Measurements from ENCODE around the gene RGL3.

- TF ChIP-seq CTCF (IDR thresholded peaks at IDR 0.05; ENCODE audit: insufficient read depth, low read length) (no peak), GABPA (IDR thresholded peaks at IDR 0.05; ENCODE audit: low read depth) (no peak), POLR2AphosphoS5 (IDR thresholded peaks at IDR 0.05; ENCODE audit: low read depth) (no peak), SPI1 (IDR thresholded peaks at IDR 0.05; ENCODE audit: borderline replicate concordance, low read depth) (no peak)
- TF ChIP-seq, protein P1, sequence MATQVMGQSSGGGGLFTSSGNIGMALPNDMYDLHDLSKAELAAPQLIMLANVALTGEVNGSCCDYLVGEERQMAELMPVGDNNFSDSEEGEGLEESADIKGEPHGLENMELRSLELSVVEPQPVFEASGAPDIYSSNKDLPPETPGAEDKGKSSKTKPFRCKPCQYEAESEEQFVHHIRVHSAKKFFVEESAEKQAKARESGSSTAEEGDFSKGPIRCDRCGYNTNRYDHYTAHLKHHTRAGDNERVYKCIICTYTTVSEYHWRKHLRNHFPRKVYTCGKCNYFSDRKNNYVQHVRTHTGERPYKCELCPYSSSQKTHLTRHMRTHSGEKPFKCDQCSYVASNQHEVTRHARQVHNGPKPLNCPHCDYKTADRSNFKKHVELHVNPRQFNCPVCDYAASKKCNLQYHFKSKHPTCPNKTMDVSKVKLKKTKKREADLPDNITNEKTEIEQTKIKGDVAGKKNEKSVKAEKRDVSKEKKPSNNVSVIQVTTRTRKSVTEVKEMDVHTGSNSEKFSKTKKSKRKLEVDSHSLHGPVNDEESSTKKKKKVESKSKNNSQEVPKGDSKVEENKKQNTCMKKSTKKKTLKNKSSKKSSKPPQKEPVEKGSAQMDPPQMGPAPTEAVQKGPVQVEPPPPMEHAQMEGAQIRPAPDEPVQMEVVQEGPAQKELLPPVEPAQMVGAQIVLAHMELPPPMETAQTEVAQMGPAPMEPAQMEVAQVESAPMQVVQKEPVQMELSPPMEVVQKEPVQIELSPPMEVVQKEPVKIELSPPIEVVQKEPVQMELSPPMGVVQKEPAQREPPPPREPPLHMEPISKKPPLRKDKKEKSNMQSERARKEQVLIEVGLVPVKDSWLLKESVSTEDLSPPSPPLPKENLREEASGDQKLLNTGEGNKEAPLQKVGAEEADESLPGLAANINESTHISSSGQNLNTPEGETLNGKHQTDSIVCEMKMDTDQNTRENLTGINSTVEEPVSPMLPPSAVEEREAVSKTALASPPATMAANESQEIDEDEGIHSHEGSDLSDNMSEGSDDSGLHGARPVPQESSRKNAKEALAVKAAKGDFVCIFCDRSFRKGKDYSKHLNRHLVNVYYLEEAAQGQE (IDR thresholded peaks at IDR 0.05; ENCODE audit: insufficient replicate concordance, low read depth): no peak
These were observed 28.0 kb downstream of the RGL3 start for GRCh38 chr19:11390933-11391680.
